Measurements from ENCODE around the gene ZRANB1.

Gene ZRANB1

GRCh38 chr10:124918191-124918830 lies 23.6 kb upstream of the ZRANB1 start:
- peak overlapping the region; percentile 85 for H3K4me3 ChIP-seq (ENCODE audit: low read depth, low read length)
- no peak for DNase-seq (ENCODE audit: low read depth)

DNA sequence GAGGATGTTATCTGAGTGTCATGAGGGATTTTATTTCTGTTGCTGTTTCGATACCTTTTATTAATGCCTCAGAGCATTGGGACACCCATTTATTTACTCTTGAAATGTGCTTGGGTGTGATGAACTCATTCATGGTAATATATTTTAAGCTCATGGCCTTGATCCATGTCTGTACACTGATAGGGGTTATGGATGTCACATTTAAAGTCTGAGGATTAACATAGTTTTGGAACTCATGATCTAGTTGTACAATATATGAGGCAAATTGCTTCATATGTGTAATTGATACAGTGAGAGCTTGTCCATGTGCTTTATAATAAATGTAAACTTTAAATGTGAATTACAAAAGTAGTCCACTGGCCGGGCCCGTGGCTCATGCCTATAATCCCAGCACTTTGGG lies 23.0 kb upstream of the ZRANB1 start:
- DNase-seq (ENCODE audit: low read depth), result no peak
- H3K4me3 ChIP-seq (ENCODE audit: low read depth, low read length), result no peak overlapping the region

DNA sequence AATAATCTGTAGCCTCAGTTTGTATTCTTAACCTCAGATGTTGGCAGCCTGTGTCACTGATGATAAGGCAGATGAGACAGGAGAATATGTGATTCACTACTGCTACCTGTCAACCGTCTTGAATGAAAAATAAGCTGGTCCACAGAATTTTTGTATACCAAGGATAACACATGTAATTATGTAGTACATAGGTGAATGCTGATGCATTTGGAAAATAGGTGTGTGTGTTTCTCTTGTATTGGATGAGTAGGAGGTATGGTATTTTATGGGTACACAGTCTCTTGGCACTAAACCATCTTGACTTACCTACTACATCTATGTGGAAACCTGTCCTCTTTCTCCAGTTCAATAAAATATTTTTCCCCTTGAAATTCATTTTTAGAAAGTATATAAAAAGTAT lies 20.7 kb upstream of the ZRANB1 start:
- DNase-seq (ENCODE audit: low read depth), result no peak

GRCh38 chr10:124923684-124924083 lies 18.2 kb upstream of the ZRANB1 start:
- no peak for DNase-seq (ENCODE audit: low read depth)
- no peak overlapping the region for H3K4me3 ChIP-seq (ENCODE audit: low read depth, low read length)

More for the DNA sequence above, 20.7 kb upstream of the ZRANB1 start:
- no peak overlapping the region for H3K4me3 ChIP-seq (ENCODE audit: low read depth, low read length)

DNA sequence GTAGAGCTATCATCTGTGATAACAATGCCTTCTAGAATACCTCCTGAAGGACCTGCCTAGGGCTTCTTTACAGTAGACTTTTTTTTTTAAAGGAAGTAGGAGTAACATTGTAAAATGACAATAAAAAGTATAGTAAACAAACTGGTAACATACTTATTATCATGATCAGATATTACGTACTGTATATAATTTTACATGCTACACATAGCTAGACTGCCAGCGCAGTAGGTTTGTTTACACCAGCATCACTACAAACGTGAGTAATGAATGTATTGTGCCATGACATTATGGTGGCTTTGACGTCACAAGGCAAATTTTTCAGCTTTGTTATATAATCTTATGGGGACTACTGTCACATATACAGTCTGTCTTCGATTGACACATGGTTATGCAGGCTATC lies 15.4 kb upstream of the ZRANB1 start:
- H3K4me3 ChIP-seq (ENCODE audit: low read depth, low read length), result no peak overlapping the region
- no peak for DNase-seq (ENCODE audit: low read depth)

GRCh38 chr10:124928087-124928486 lies 13.8 kb upstream of the ZRANB1 start:
- no peak overlapping the region for H3K4me3 ChIP-seq (ENCODE audit: low read depth, low read length)
- no peak for DNase-seq (ENCODE audit: low read depth)

- no peak for DNase-seq (ENCODE audit: low read depth)
- no peak overlapping the region for H3K4me3 ChIP-seq (ENCODE audit: low read depth, low read length)
Measured at GRCh38 chr10:124928545-124928944, 13.4 kb upstream of the ZRANB1 start.

DNA sequence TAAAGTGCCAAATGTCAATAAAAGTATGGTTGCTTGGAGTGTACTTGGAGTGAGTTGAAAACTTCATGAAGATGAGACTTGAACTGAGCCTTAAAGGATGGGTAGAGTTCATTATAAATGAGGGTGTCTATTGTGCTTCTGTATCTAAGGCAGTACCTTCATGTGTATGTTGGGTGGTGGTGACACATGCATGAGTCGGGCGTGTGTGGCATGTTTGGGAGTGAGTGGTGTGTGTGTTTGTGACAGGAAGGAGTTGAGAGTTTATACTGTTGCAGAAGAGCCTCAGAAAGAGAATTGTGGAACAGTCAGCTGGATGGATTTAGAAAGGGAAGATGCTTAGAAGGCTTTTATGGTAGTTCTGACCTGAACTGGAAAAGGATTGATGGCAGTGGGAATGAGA lies 6.0 kb upstream of the ZRANB1 start:
- no peak for DNase-seq (ENCODE audit: low read depth)

GRCh38 chr10:124936813-124937212 lies 5.1 kb upstream of the ZRANB1 start:
- H3K4me3 ChIP-seq (ENCODE audit: low read depth, low read length), result no peak overlapping the region
- no peak for DNase-seq (ENCODE audit: low read depth)

More for the DNA sequence above, 6.0 kb upstream of the ZRANB1 start:
- no peak overlapping the region for H3K4me3 ChIP-seq (ENCODE audit: low read depth, low read length)

- no peak for DNase-seq (ENCODE audit: low read depth)
- H3K4me3 ChIP-seq (ENCODE audit: low read depth, low read length), result no peak overlapping the region
Measured at GRCh38 chr10:124939290-124939689, 2.6 kb upstream of the ZRANB1 start.

DNA sequence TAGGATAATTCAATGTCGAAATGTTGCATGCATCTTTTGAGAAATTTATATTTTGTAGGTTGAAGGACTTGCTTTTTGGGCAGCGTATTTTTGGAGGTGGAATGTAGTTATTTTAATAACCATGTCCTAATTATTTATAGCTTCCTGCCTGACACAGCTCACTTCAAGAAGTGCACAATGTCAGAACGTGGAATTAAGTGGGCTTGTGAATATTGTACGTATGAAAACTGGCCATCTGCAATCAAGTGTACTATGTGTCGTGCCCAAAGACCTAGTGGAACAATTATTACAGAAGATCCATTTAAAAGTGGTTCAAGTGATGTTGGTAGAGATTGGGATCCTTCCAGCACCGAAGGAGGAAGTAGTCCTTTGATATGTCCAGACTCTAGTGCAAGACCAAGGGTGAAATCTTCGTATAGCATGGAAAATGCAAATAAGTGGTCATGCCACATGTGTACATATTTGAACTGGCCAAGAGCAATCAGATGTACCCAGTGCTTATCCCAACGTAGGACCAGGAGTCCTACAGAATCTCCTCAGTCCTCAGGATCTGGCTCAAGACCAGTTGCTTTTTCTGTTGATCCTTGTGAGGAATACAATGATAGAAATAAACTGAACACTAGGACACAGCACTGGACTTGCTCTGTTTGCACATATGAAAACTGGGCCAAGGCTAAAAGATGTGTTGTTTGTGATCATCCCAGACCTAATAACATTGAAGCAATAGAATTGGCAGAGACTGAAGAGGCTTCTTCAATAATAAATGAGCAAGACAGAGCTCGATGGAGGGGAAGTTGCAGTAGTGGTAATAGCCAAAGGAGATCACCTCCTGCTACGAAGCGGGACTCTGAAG lies 620 bp downstream of the ZRANB1 start:
- H3K4me3 ChIP-seq (ENCODE audit: low read depth, low read length), result no peak overlapping the region

GRCh38 chr10:124943301-124944092 lies 1.6 kb downstream of the ZRANB1 start:
- DNase-seq (ENCODE audit: low read depth), result no peak
- no peak overlapping the region for H3K4me3 ChIP-seq (ENCODE audit: low read depth, low read length)

More for the DNA sequence above, 620 bp downstream of the ZRANB1 start:
- no peak for DNase-seq (ENCODE audit: low read depth)

- DNase-seq (ENCODE audit: low read depth), result peak; percentile 22
- H3K4me3 ChIP-seq (ENCODE audit: low read depth, low read length), result no peak overlapping the region
Measured at GRCh38 chr10:124944982-124945381, 3.1 kb downstream of the ZRANB1 start.

DNA sequence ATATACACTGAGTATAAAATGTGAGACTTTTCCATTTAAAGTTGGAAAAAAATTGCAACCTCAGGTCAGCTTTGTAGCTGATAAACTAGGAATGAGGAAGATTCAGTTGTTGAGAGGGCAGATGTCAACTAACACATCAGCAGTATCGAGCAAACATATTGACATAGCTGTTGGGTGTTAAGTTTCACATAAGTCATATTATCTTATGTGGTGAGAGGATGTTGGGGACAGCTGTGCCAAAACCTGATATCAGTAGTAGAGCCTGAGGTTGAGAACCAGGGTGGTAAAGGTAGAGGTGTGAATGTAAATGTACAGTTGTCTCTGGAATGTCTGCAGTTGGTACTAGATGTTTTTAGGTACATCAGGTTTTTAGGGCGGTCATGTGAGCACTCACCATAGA lies 5.0 kb downstream of the ZRANB1 start:
- H3K4me3 ChIP-seq (ENCODE audit: low read depth, low read length), result no peak overlapping the region
- no peak for DNase-seq (ENCODE audit: low read depth)

GRCh38 chr10:124949543-124949942 lies 7.6 kb downstream of the ZRANB1 start:
- no peak for DNase-seq (ENCODE audit: low read depth)
- no peak overlapping the region for H3K4me3 ChIP-seq (ENCODE audit: low read depth, low read length)

- DNase-seq (ENCODE audit: low read depth), result no peak
- H3K4me3 ChIP-seq (ENCODE audit: low read depth, low read length), result no peak overlapping the region
Measured at GRCh38 chr10:124952123-124952522, 10.2 kb downstream of the ZRANB1 start.

- H3K4me3 ChIP-seq (ENCODE audit: low read depth, low read length), result no peak overlapping the region
- no peak for DNase-seq (ENCODE audit: low read depth)
Measured at GRCh38 chr10:124953421-124953820, 11.5 kb downstream of the ZRANB1 start.

GRCh38 chr10:124955243-124955642 lies 13.3 kb downstream of the ZRANB1 start:
- no peak for DNase-seq (ENCODE audit: low read depth)
- H3K4me3 ChIP-seq (ENCODE audit: low read depth, low read length), result no peak overlapping the region

GRCh38 chr10:124955868-124956267 lies 13.9 kb downstream of the ZRANB1 start:
- DNase-seq (ENCODE audit: low read depth), result no peak
- no peak overlapping the region for H3K4me3 ChIP-seq (ENCODE audit: low read depth, low read length)

GRCh38 chr10:124956764-124957163 lies 14.8 kb downstream of the ZRANB1 start:
- no peak for DNase-seq (ENCODE audit: low read depth)
- H3K4me3 ChIP-seq (ENCODE audit: low read depth, low read length), result no peak overlapping the region
